Right lobe of liver (tissue), 6 donors: Measurements from ENCODE around the gene ROBO2. TPM values are rescaled to one million over a fixed set of nuclear protein-coding genes. Genes with fewer than 3 reads are reported as not detected.

Experiments used
- ATAC-seq, 4 donors: fragments of 200-7000 bp; cut with Tn5 transposase; one replicate each; pipeline ENCODE4 v1.9.1; 2020; ENCODE audit warnings: mild to moderate bottlenecking in 4 of 4, moderate library complexity in 4 of 4
- DNase-seq, 3 donors: peaks; one replicate each; pipeline ENCODE4 v3.0.0-alpha.2; 2020
- H3K27ac ChIP-seq, 3 donors: fragments of 200-600 bp; one replicate each; pipeline ENCODE4 v1.8.0; 2022
- H3K27me3 ChIP-seq, 2 donors: fragments of 200-600 bp; one replicate each; pipeline ENCODE4 v1.8.0; 2022
- H3K36me3 ChIP-seq, 4 donors: fragments of 200-600 bp; sonication (generic) in 1 of 4; one replicate each; pipeline versions ENCODE4 v1.5.1 to v1.8.0; 2017 to 2022; ENCODE audit warnings: control low read depth in 1 of 4
- H3K4me1 ChIP-seq, 4 donors: fragments of 200-600 bp; sonication (generic) in 1 of 4; one replicate each; pipeline versions ENCODE4 v1.5.1 to v1.8.0; 2017 to 2022; ENCODE audit warnings: control low read depth in 1 of 4
- H3K4me3 ChIP-seq, 3 donors: fragments of 200-600 bp; one replicate each; pipeline ENCODE4 v1.8.0; 2022
- H3K9me3 ChIP-seq, 4 donors: fragments of 200-600 bp; sonication (generic) in 1 of 4; one replicate each; pipeline versions ENCODE4 v1.5.1 to v1.8.0; 2017 to 2022; ENCODE audit warnings: control low read depth in 1 of 4
- POLR2A ChIP-seq: fragments of 450-650 bp; IDR thresholded peaks from one replicate; pipeline ENCODE4 v1.6.1; 2017; ENCODE audit warnings: antibody characterized with exemption, mild to moderate bottlenecking
- WGBS: methylation state at CpG from one replicate; pipeline ENCODE4 v1.1.6; 2018; ENCODE audit warnings: low coverage, low lambda C conversion rate; ENCODE audit not compliant: insufficient coverage; ENCODE audit errors: missing lambda C conversion rate; 5-methylcytosine and 5-hydroxymethylcytosine counted together
- intact Hi-C, 2 donors: fragments of 100-400 bp; cut with DNase I; formaldehyde crosslinking; loops; one replicate each; pipeline versions ENCODE4 v1.11.2 to v1.14.1; 2022
- total RNA-seq, 6 experiments: library from RNA; depleted of rRNA in 2 of 6; stranded (reverse); fragments of >200 nt in 2 of 6; fragmentation: NEBNext Ultra II Directional in 3 of 6; extraction: Animal tissue kit (Norgen Biotek cat#: 25700) in 3 of 6; gene quantifications; one replicate each; pipeline versions ENCODE4 v1.1.0 to v1.2.4, GENCODE V29; 2016 to 2023
- TF ChIP-seq, protein P1 (sequence below), 4 donors: fragments of 200-600 bp in 3 of 4; fragments of 450-650 bp in 1 of 4; IDR thresholded peaks; one replicate each; pipeline versions ENCODE4 v1.5.1 to v1.8.0; 2016 to 2022; ENCODE audit warnings: antibody characterized with exemption in 4 of 4, mild to moderate bottlenecking in 2 of 4
- donor health status: DM: no; HTN: yes; CAD: no.
- donor health status: DM: no; HTN: no; CAD: no.
- donor health status: DM: no; HTN: no; CAD: no.
- donor health status: DM: no; HTN: yes; CAD: no.
- donor health status: DM: no; HTN: yes; CAD: no.

Gene ROBO2
- total RNA-seq, 6 experiments from 2014 or later = 0.07 to 1.7 (median 0.67) TPM

- TF ChIP-seq, protein P1, sequence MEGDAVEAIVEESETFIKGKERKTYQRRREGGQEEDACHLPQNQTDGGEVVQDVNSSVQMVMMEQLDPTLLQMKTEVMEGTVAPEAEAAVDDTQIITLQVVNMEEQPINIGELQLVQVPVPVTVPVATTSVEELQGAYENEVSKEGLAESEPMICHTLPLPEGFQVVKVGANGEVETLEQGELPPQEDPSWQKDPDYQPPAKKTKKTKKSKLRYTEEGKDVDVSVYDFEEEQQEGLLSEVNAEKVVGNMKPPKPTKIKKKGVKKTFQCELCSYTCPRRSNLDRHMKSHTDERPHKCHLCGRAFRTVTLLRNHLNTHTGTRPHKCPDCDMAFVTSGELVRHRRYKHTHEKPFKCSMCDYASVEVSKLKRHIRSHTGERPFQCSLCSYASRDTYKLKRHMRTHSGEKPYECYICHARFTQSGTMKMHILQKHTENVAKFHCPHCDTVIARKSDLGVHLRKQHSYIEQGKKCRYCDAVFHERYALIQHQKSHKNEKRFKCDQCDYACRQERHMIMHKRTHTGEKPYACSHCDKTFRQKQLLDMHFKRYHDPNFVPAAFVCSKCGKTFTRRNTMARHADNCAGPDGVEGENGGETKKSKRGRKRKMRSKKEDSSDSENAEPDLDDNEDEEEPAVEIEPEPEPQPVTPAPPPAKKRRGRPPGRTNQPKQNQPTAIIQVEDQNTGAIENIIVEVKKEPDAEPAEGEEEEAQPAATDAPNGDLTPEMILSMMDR (IDR thresholded peaks at IDR 0.05) = peak in 1 of 4 donors; percentile 6
- no peak for TF ChIP-seq POLR2A
- no peaks in the 10 kb centered on the region for H3K36me3 ChIP-seq
- WGBS = 52% methylated on average over 5 of the region's 5 CpGs
- no peak overlapping the region for H3K4me3 ChIP-seq
- no peaks in the 10 kb centered on the region for H3K27me3 ChIP-seq
- DNase-seq (no peak), ATAC-seq (peak in 3 of 4 donors; percentile 20 to 58 (median 35))
- no peaks in the 10 kb centered on the region for H3K4me1 ChIP-seq
- intact Hi-C loops = no loop called here
- H3K9me3 ChIP-seq = no peaks in the 10 kb centered on the region
- H3K27ac ChIP-seq = no peak overlapping the region
These were observed 119.1 kb downstream of the ROBO2 start for GRCh38 chr3:77158730-77159581.

- no peaks in the 10 kb centered on the region for H3K27me3 ChIP-seq
- no peaks in the 10 kb centered on the region for H3K4me1 ChIP-seq
- H3K36me3 ChIP-seq = no peaks in the 10 kb centered on the region
- no peak for ATAC-seq
- H3K9me3 ChIP-seq = no peaks in the 10 kb centered on the region
- H3K4me3 ChIP-seq = no peak overlapping the region
- TF ChIP-seq, protein P1 (IDR thresholded peaks at IDR 0.05) = no peak
- no peak for TF ChIP-seq POLR2A
- intact Hi-C loops = no loop called here
- no peak for DNase-seq
- 57% methylated on average over 2 of the region's 2 CpGs for WGBS
- H3K27ac ChIP-seq = no peak overlapping the region
These were observed 121.1 kb downstream of the ROBO2 start for GRCh38 chr3:77160931-77161497.

GRCh38 chr3:77169823-77170222 lies 129.9 kb downstream of the ROBO2 start:
- no peaks in the 10 kb centered on the region for H3K4me1 ChIP-seq
- no peaks in the 10 kb centered on the region for H3K36me3 ChIP-seq
- H3K27me3 ChIP-seq = no peaks in the 10 kb centered on the region
- H3K27ac ChIP-seq = no peak overlapping the region
- no peak overlapping the region for H3K4me3 ChIP-seq
- ATAC-seq (no peak), DNase-seq (no peak)
- 88% methylated on average over 4 of the region's 4 CpGs for WGBS
- H3K9me3 ChIP-seq = no peaks in the 10 kb centered on the region
- intact Hi-C loops = no loop called here
- TF ChIP-seq, protein P1 (IDR thresholded peaks at IDR 0.05) = no peak
- TF ChIP-seq POLR2A = no peak

DNA sequence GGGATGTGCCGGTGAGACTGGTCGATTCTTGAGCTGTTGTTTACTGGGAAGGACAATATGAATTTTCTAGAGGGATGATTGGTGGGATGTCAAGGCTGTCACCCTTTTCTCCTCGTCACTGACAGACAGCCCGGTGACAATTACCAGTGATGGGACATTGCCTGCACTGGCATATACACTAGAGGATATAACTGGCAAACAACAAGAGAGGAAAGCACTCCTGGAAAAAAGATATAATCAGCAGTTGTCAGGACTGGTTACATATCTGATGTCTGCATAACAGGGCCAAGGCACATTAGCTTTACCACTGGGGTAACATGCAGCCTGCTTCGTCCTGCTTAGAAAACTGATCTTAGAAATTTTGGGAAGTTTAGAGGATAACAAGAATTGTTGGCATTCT lies 131.1 kb downstream of the ROBO2 start:
- Histone ChIP-seq H3K4me1 (no peaks in the 10 kb centered on the region), H3K9me3 (no peaks in the 10 kb centered on the region), H3K27ac (no peak overlapping the region), H3K27me3 (no peaks in the 10 kb centered on the region), H3K36me3 (no peaks in the 10 kb centered on the region), H3K4me3 (no peak overlapping the region)
- no peak for DNase-seq
- ATAC-seq = no peak
- 54% methylated on average over 5 of the region's 5 CpGs for WGBS
- intact Hi-C loops = no loop called here
- TF ChIP-seq, protein P1 (IDR thresholded peaks at IDR 0.05) = no peak
- TF ChIP-seq POLR2A = no peak
